NT2/D1 (cell line): ENCODE data around the gene KRT10.

Experiments used
- DNase-seq: peaks from one replicate; pipeline ENCODE4 v3.0.0-alpha.2; 2011; ENCODE audit warnings: low read depth, low spot score
- H3K27me3 ChIP-seq: 2 replicates; pipeline ENCODE4 v1.6.0; 2011; ENCODE audit warnings: mild to moderate bottlenecking; ENCODE audit not compliant: insufficient read length, insufficient read depth
- H3K36me3 ChIP-seq: 2 replicates; pipeline ENCODE4 v1.6.1; 2011; ENCODE audit warnings: mild to moderate bottlenecking, low read length, mixed read lengths; ENCODE audit not compliant: insufficient read depth, insufficient read length
- H3K4me1 ChIP-seq: 2 replicates; pipeline ENCODE4 v1.5.1; 2011; ENCODE audit not compliant: insufficient read depth, insufficient read length
- H3K4me3 ChIP-seq: 2 replicates; pipeline ENCODE4 v1.5.1; 2011; ENCODE audit warnings: low read depth; ENCODE audit not compliant: insufficient read length
- H3K9ac ChIP-seq: 2 replicates; pipeline ENCODE4 v1.6.0; 2011; ENCODE audit warnings: low read depth; ENCODE audit not compliant: insufficient read length
- H3K9me3 ChIP-seq: 2 replicates; pipeline ENCODE4 v1.5.1; 2011; ENCODE audit warnings: mild to moderate bottlenecking, low read length; ENCODE audit not compliant: insufficient read depth
- SUZ12 ChIP-seq: IDR thresholded peaks from 2 replicates; pipeline ENCODE4 v1.6.1; 2011; ENCODE audit not compliant: insufficient read length, insufficient read depth; ENCODE audit errors: extremely low read depth
- YY1 ChIP-seq: IDR thresholded peaks from 2 replicates; pipeline ENCODE4 v1.6.1; 2011; ENCODE audit not compliant: insufficient read length, insufficient read depth
- ZNF274 ChIP-seq: IDR thresholded peaks from 2 replicates; pipeline ENCODE4 v1.6.1; 2011; ENCODE audit warnings: mild to moderate bottlenecking, low read depth, low read length

KRT10 gene

GRCh38 chr17:40828454-40829044 is 6.1 kb upstream of the KRT10 start:
- Histone ChIP-seq H3K9me3 (no peaks in the 10 kb centered on the region), H3K27me3 (no peaks in the 10 kb centered on the region), H3K9ac (no peak overlapping the region), H3K4me1 (no peaks in the 10 kb centered on the region), H3K36me3 (no peaks in the 10 kb centered on the region), H3K4me3 (no peak overlapping the region)
- DNase-seq, result no peak
- no peak for TF ChIP-seq ZNF274
- no peak for TF ChIP-seq SUZ12
- no peak for TF ChIP-seq YY1

- Histone ChIP-seq H3K9ac (no peak overlapping the region), H3K4me3 (no peak overlapping the region), H3K36me3 (no peaks in the 10 kb centered on the region), H3K9me3 (no peaks in the 10 kb centered on the region), H3K27me3 (no peaks in the 10 kb centered on the region), H3K4me1 (no peaks in the 10 kb centered on the region)
- no peak for DNase-seq
- TF ChIP-seq YY1 (no peak), ZNF274 (no peak), SUZ12 (no peak)
These were observed 5.5 kb upstream of the KRT10 start for GRCh38 chr17:40827746-40828453.

GRCh38 chr17:40825599-40825998 is 3.2 kb upstream of the KRT10 start:
- Histone ChIP-seq H3K36me3 (peaks cover 20% of the 10 kb centered on the region), H3K9ac (no peak overlapping the region), H3K27me3 (no peaks in the 10 kb centered on the region), H3K4me1 (no peaks in the 10 kb centered on the region), H3K4me3 (no peak overlapping the region), H3K9me3 (no peaks in the 10 kb centered on the region)
- no peak for DNase-seq
- no peak for TF ChIP-seq SUZ12
- no peak for TF ChIP-seq YY1

DNA sequence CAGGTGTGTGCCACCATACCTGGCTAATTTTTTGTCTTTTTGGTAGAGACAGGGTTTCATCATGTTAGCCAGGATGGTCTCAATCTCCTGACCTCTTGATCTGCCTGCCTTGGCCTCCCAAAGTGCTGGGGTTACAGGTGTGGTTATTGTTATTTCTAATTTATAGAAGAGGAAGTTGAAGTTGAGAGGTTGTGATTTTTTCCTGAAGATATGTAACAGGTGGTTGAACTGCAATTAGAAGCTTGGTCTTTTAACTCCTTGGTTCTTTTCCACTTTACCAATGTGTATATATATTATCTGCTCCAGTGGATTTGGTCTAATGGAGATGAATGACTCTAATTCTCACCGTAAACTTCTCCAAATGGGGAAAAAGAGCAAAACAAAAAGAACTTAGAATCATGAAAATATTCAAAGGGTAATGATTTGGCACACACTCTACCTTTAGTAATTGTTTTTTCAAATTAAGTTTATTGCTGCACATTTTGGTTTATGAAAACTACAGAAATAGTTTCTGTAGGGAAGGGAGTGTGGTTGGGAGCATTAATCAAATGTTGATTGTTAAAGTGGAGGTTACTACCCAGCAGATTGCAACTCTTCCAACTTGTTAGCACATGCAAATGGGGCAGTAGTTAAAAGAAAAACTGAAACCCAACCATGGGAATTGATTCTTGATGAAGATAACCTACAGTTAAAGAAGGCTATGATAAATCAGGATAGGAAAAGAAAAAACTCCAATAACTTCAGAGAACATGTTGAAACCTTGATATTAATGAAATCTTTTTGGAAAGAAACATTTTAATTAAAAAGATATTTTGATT is 1.8 kb upstream of the KRT10 start:
- Histone ChIP-seq H3K27me3 (no peaks in the 10 kb centered on the region), H3K9me3 (no peaks in the 10 kb centered on the region), H3K36me3 (peaks cover 25% of the 10 kb centered on the region), H3K4me3 (no peak overlapping the region), H3K4me1 (no peaks in the 10 kb centered on the region), H3K9ac (no peak overlapping the region)
- DNase-seq, result no peak
- TF ChIP-seq ZNF274, result no peak
- TF ChIP-seq YY1, result no peak
- TF ChIP-seq SUZ12, result no peak

- H3K36me3 ChIP-seq, result peaks cover 37% of the 10 kb centered on the region
- H3K4me1 ChIP-seq, result no peaks in the 10 kb centered on the region
- no peaks in the 10 kb centered on the region for H3K27me3 ChIP-seq
- H3K9ac ChIP-seq, result no peak overlapping the region
- H3K9me3 ChIP-seq, result no peaks in the 10 kb centered on the region
- TF ChIP-seq SUZ12, result no peak
- TF ChIP-seq YY1, result no peak
- no peak for TF ChIP-seq ZNF274
- DNase-seq, result no peak
- H3K4me3 ChIP-seq, result no peak overlapping the region
These were observed 878 bp downstream of the KRT10 start for GRCh38 chr17:40821536-40821935.

DNA sequence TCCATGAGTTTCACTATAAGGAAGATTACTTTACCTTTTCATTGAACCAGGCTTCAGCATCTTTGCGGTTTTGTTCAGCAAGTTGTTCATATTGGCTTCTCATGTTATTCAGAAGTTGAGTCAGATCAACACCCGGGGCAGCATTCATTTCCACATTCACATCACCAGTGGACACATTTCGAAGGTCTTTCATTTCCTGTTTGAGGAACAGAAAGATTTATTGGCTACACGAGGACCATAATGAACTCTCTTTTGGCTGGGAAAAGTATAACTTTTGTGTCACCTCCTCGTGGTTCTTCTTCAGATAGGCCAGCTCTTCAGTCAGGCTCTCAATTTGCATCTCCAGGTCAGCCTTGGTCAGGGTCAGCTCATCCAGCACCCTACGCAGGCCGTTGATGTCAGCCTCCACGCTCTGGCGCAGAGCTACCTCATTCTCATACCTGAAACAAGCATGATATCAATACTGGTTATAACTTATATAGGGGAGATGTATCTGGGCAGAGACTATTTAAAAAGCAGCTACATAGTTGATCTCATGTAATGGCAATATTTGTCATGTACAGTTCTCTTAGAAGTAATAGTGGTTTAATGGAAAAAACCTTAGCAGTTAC is 2.1 kb downstream of the KRT10 start:
- H3K4me3 ChIP-seq, result peak overlapping the region; percentile 76
- no peaks in the 10 kb centered on the region for H3K27me3 ChIP-seq
- H3K9ac ChIP-seq, result no peak overlapping the region
- H3K36me3 ChIP-seq, result peaks cover 37% of the 10 kb centered on the region
- H3K4me1 ChIP-seq, result no peaks in the 10 kb centered on the region
- no peak for DNase-seq
- no peaks in the 10 kb centered on the region for H3K9me3 ChIP-seq
- TF ChIP-seq SUZ12, result no peak
- no peak for TF ChIP-seq YY1
- no peak for TF ChIP-seq ZNF274
